ENCODE data around the gene AEBP1. TPM values are rescaled to one million over a fixed set of nuclear protein-coding genes. Genes with fewer than 3 reads are reported as not detected.

AEBP1 gene
- total and polyA plus RNA-seq, 9 of the 15 experiments (the other 6 are each of a cell fraction or from before 2014, with no cell fraction given) = 0.03 to 0.78 (median 0.30) TPM; not detected in 2

GRCh38 chr7:44081266-44081748 lies 22.8 kb upstream of the AEBP1 start (continued):
- TF ChIP-seq, protein P1, sequence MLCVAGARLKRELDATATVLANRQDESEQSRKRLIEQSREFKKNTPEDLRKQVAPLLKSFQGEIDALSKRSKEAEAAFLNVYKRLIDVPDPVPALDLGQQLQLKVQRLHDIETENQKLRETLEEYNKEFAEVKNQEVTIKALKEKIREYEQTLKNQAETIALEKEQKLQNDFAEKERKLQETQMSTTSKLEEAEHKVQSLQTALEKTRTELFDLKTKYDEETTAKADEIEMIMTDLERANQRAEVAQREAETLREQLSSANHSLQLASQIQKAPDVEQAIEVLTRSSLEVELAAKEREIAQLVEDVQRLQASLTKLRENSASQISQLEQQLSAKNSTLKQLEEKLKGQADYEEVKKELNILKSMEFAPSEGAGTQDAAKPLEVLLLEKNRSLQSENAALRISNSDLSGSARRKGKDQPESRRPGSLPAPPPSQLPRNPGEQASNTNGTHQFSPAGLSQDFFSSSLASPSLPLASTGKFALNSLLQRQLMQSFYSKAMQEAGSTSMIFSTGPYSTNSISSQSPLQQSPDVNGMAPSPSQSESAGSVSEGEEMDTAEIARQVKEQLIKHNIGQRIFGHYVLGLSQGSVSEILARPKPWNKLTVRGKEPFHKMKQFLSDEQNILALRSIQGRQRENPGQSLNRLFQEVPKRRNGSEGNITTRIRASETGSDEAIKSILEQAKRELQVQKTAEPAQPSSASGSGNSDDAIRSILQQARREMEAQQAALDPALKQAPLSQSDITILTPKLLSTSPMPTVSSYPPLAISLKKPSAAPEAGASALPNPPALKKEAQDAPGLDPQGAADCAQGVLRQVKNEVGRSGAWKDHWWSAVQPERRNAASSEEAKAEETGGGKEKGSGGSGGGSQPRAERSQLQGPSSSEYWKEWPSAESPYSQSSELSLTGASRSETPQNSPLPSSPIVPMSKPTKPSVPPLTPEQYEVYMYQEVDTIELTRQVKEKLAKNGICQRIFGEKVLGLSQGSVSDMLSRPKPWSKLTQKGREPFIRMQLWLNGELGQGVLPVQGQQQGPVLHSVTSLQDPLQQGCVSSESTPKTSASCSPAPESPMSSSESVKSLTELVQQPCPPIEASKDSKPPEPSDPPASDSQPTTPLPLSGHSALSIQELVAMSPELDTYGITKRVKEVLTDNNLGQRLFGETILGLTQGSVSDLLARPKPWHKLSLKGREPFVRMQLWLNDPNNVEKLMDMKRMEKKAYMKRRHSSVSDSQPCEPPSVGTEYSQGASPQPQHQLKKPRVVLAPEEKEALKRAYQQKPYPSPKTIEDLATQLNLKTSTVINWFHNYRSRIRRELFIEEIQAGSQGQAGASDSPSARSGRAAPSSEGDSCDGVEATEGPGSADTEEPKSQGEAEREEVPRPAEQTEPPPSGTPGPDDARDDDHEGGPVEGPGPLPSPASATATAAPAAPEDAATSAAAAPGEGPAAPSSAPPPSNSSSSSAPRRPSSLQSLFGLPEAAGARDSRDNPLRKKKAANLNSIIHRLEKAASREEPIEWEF (CRISPR knock-in tag; IDR thresholded peaks at IDR 0.05) = peak; percentile 80; the same call in 1 of the 2 replicates
- TF ChIP-seq PHB2 (IDR thresholded peaks at IDR 0.05; ENCODE audit: low read depth) (peak; percentile 84), SMARCA4 (IDR thresholded peaks at IDR 0.05) (peak; percentile 87), PRMT5 (CRISPR knock-in tag; IDR thresholded peaks at IDR 0.05) (no peak), LEF1 (IDR thresholded peaks at IDR 0.05) (peak; percentile 66), ZNF764 (CRISPR knock-in tag; IDR thresholded peaks at IDR 0.05; ENCODE audit: low read depth) (no peak), TCF7L2 (IDR thresholded peaks at IDR 0.05; ENCODE audit: low read depth, low read length) (no peak), STAT5B (CRISPR knock-in tag; IDR thresholded peaks at IDR 0.05) (no peak), GATA2 (CRISPR knock-in tag; IDR thresholded peaks at IDR 0.05) (peak; percentile 96), L3MBTL2 (IDR thresholded peaks at IDR 0.05) (peak; percentile 16; the same call in 1 of the 2 replicates), TAF9B (IDR thresholded peaks at IDR 0.05; ENCODE audit: partially characterized antibody) (no peak), ZNF239 (CRISPR knock-in tag; IDR thresholded peaks at IDR 0.05) (peak; percentile 65), ZNF589 (CRISPR knock-in tag; IDR thresholded peaks at IDR 0.05; ENCODE audit: low read depth) (peak; percentile 94), TEAD1 (CRISPR knock-in tag; IDR thresholded peaks at IDR 0.05) (peak in 1 of 2 experiments; percentile 81; a peak in 2 of 4 replicates), TBL1XR1 (IDR thresholded peaks at IDR 0.05; ENCODE audit: low read length in 2 of 2) (peak in 1 of 2 experiments; percentile 80; a peak in 2 of 4 replicates), ZNF740 (CRISPR knock-in tag; IDR thresholded peaks at IDR 0.05) (no peak), ZNF740 (tag; IDR thresholded peaks at IDR 0.05) (no peak), ARNT (IDR thresholded peaks at IDR 0.05) (peak; percentile 82 to 90; a peak in 3 of 4 replicates), ZNF184 (CRISPR knock-in tag; IDR thresholded peaks at IDR 0.05) (no peak)
- TF ChIP-seq, protein P2, sequence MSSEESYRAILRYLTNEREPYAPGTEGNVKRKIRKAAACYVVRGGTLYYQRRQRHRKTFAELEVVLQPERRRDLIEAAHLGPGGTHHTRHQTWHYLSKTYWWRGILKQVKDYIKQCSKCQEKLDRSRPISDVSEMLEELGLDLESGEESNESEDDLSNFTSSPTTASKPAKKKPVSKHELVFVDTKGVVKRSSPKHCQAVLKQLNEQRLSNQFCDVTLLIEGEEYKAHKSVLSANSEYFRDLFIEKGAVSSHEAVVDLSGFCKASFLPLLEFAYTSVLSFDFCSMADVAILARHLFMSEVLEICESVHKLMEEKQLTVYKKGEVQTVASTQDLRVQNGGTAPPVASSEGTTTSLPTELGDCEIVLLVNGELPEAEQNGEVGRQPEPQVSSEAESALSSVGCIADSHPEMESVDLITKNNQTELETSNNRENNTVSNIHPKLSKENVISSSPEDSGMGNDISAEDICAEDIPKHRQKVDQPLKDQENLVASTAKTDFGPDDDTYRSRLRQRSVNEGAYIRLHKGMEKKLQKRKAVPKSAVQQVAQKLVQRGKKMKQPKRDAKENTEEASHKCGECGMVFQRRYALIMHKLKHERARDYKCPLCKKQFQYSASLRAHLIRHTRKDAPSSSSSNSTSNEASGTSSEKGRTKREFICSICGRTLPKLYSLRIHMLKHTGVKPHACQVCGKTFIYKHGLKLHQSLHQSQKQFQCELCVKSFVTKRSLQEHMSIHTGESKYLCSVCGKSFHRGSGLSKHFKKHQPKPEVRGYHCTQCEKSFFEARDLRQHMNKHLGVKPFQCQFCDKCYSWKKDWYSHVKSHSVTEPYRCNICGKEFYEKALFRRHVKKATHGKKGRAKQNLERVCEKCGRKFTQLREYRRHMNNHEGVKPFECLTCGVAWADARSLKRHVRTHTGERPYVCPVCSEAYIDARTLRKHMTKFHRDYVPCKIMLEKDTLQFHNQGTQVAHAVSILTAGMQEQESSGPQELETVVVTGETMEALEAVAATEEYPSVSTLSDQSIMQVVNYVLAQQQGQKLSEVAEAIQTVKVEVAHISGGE (CRISPR knock-in tag; IDR thresholded peaks at IDR 0.05) = peak in 1 of 3 experiments; percentile 86; a peak in 2 of 6 replicates
